Dermis blood vessel endothelial cell (primary cell): ENCODE results near the gene MEX3A. TPM values are rescaled to one million over a fixed set of nuclear protein-coding genes. Genes with fewer than 3 reads are reported as not detected.
A peak's percentile ranks its signal among the peaks of the same experiment; 100 is the strongest.
"Not testable (repeated sequence)": the region's sequence is repeated elsewhere in the genome, so short reads cannot be mapped to it uniquely, and the experiment has no call there.

Source experiments
- DNase-seq: peaks from one replicate; pipeline ENCODE4 v3.0.0; 2010
- total RNA-seq: library from RNA; depleted of rRNA; stranded (reverse); fragments of >200 nt; gene quantifications from 2 replicates; pipeline ENCODE4 v1.2.3, GENCODE V29; 2014

MEX3A gene
- 4.8 and 8.8 TPM in 2 replicates for total RNA-seq

- peak; percentile 82 for DNase-seq
Observed at GRCh38 chr1:156082309-156083091, at the start of gene MEX3A. MEX3A (minus strand) TSS chr1:156082465; CDS start chr1:156081998, 467 bp downstream.

GRCh38 chr1:156130578-156130942, 48.3 kb upstream of the MEX3A start:
- no peak for DNase-seq

- DNase-seq: peak; percentile 97
Observed at GRCh38 chr1:156129687-156130577, 47.7 kb upstream of the MEX3A start.

- DNase-seq: peak; percentile 63
Observed at GRCh38 chr1:156128654-156129597, 46.7 kb upstream of the MEX3A start.

- DNase-seq: no peak
Observed at GRCh38 chr1:156128308-156128653, 46.0 kb upstream of the MEX3A start.

GRCh38 chr1:156126630-156127534, 44.6 kb upstream of the MEX3A start:
- peak; percentile 64 for DNase-seq

- peak; percentile 97 for DNase-seq
Observed at GRCh38 chr1:156126043-156126629, 43.9 kb upstream of the MEX3A start.

GRCh38 chr1:156125544-156125943, 43.3 kb upstream of the MEX3A start:
- not testable (repeated sequence) for DNase-seq

GRCh38 chr1:156124557-156125483, 42.6 kb upstream of the MEX3A start:
- peak; percentile 47 for DNase-seq

GRCh38 chr1:156123356-156124196, 41.3 kb upstream of the MEX3A start:
- peak; percentile 98 for DNase-seq

GRCh38 chr1:156122519-156123355, 40.5 kb upstream of the MEX3A start:
- peak; percentile 95 for DNase-seq

GRCh38 chr1:156122086-156122485, 39.8 kb upstream of the MEX3A start:
- DNase-seq: no peak

- no peak for DNase-seq
Observed at GRCh38 chr1:156121457-156121856, 39.2 kb upstream of the MEX3A start.

GRCh38 chr1:156121005-156121404, 38.7 kb upstream of the MEX3A start:
- not testable (repeated sequence) for DNase-seq

GRCh38 chr1:156120318-156120717, 38.1 kb upstream of the MEX3A start:
- no peak for DNase-seq

GRCh38 chr1:156119503-156120209, 37.4 kb upstream of the MEX3A start:
- peak; percentile 67 for DNase-seq

GRCh38 chr1:156118177-156118868, 36.1 kb upstream of the MEX3A start:
- peak; percentile 44 for DNase-seq
